HEK293 (cell line): ENCODE data around the gene FBXO34.

Experiments used
- CTCF ChIP-seq: fragments of 450-650 bp; formaldehyde crosslinking; IDR thresholded peaks from 2 replicates; pipeline ENCODE4 v1.5.1; 2016; ENCODE audit warnings: missing biosample characterization, missing genetic modification characterization
- PRDM1 ChIP-seq: fragments of 450-650 bp; formaldehyde crosslinking; IDR thresholded peaks from 2 replicates; pipeline ENCODE4; 2016; ENCODE audit warnings: missing biosample characterization, missing genetic modification characterization
- REST ChIP-seq: fragments of 450-650 bp; formaldehyde crosslinking; IDR thresholded peaks from 2 replicates; pipeline ENCODE4 v1.5.1; 2016; ENCODE audit warnings: missing biosample characterization, missing genetic modification characterization
- TCF7L2 ChIP-seq: IDR thresholded peaks from 2 replicates; pipeline ENCODE4 v1.6.1; 2011; ENCODE audit warnings: low read depth, mild to moderate bottlenecking, inconsistent platforms, low read length, moderate library complexity, borderline replicate concordance
- YY1 ChIP-seq: fragments of 450-650 bp; formaldehyde crosslinking; IDR thresholded peaks from 2 replicates; pipeline ENCODE4 v1.5.1; 2018; ENCODE audit warnings: missing biosample characterization, missing genetic modification characterization
- ZBTB1 ChIP-seq: fragments of 450-650 bp; formaldehyde crosslinking; IDR thresholded peaks from 2 replicates; pipeline ENCODE4 v1.5.1; 2016; ENCODE audit warnings: missing biosample characterization, missing genetic modification characterization
- ZNF23 ChIP-seq: fragments of 450-650 bp; formaldehyde crosslinking; IDR thresholded peaks from 2 replicates; pipeline ENCODE4 v1.5.1; 2016; ENCODE audit warnings: missing biosample characterization, missing genetic modification characterization, borderline replicate concordance
- ZNF274 ChIP-seq, 2 experiments: fragments of 200-500 bp in 1 of 2; fragments of 450-650 bp in 1 of 2; sonication (Bioruptor generic) in 1 of 2; formaldehyde crosslinking in 1 of 2; IDR thresholded peaks; 2 replicates each; pipeline versions ENCODE4 v1.5.1 to v1.6.1; 2014 to 2016; ENCODE audit warnings: borderline replicate concordance in 1 of 2, inconsistent platforms in 1 of 2, low read length in 1 of 2, missing biosample characterization in 1 of 2, missing genetic modification characterization in 1 of 2
- ZNF292 ChIP-seq: fragments of 450-650 bp; formaldehyde crosslinking; IDR thresholded peaks from 2 replicates; pipeline ENCODE4 v1.5.1; 2016; ENCODE audit warnings: low read depth, missing biosample characterization, missing genetic modification characterization, borderline replicate concordance
- ZNF362 ChIP-seq: fragments of 450-650 bp; formaldehyde crosslinking; IDR thresholded peaks from 2 replicates; pipeline ENCODE4 v1.5.1; 2016; ENCODE audit warnings: missing biosample characterization, missing genetic modification characterization
- ZNF529 ChIP-seq: fragments of 450-650 bp; formaldehyde crosslinking; IDR thresholded peaks from 2 replicates; pipeline ENCODE4 v1.5.1; 2017; ENCODE audit warnings: missing genetic modification characterization, missing biosample characterization; ENCODE audit not compliant: insufficient replicate concordance
- ZNF558 ChIP-seq: fragments of 450-650 bp; formaldehyde crosslinking; IDR thresholded peaks from 2 replicates; pipeline ENCODE4 v1.5.1; 2016; ENCODE audit warnings: missing biosample characterization, missing genetic modification characterization
- TF ChIP-seq, protein P1 (sequence below): fragments of 450-650 bp; formaldehyde crosslinking; IDR thresholded peaks from 2 replicates; pipeline ENCODE4 v1.5.1; 2016; ENCODE audit warnings: missing biosample characterization, missing genetic modification characterization

DNA sequence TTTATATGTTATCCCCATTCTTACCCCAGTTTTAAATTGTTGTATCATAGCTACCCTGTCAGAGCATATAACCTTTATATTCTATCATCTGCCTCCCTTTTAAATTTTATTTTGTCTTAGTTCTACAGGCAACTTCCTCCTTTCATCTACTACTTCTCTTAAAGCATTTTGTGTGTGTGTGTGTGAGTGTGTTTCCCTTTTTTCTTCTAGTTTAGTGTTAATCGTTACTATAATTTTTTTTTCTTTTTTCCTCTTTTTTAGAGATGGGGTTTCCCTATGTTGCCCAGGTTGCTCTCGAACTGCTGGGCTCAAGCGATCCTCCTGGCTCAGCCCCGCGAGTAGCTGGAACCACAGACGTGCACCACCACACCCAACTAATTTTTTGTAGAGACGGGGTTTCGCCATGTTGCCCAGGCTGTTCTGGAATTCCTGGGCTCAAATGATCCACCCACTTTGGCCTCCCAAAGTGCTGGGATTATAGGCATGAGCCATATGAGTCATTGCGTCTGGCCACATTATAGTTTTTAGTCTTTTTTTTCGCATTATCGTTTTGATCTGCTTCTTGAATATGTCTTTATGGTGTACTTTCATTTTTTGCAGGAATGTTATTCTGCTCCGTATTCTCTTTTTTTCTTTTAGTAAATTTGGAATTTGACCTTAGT is 33.1 kb upstream of the FBXO34 start:
- TF ChIP-seq ZBTB1 (tag by site-specific recombination) (no peak), ZNF274 (IDR thresholded peaks at IDR 0.05; ENCODE audit: low read length) (no peak), ZNF274 (tag by site-specific recombination; IDR thresholded peaks at IDR 0.05; ENCODE audit: borderline replicate concordance) (no peak), YY1 (tag by site-specific recombination) (no peak), ZNF529 (tag by site-specific recombination) (no peak), ZNF23 (tag by site-specific recombination) (no peak), CTCF (tag by site-specific recombination) (no peak), REST (tag by site-specific recombination) (no peak), ZNF292 (tag by site-specific recombination) (no peak), ZNF362 (tag by site-specific recombination) (no peak), TCF7L2 (no peak), ZNF558 (tag by site-specific recombination) (no peak), PRDM1 (tag by site-specific recombination) (no peak)
- TF ChIP-seq, protein P1, sequence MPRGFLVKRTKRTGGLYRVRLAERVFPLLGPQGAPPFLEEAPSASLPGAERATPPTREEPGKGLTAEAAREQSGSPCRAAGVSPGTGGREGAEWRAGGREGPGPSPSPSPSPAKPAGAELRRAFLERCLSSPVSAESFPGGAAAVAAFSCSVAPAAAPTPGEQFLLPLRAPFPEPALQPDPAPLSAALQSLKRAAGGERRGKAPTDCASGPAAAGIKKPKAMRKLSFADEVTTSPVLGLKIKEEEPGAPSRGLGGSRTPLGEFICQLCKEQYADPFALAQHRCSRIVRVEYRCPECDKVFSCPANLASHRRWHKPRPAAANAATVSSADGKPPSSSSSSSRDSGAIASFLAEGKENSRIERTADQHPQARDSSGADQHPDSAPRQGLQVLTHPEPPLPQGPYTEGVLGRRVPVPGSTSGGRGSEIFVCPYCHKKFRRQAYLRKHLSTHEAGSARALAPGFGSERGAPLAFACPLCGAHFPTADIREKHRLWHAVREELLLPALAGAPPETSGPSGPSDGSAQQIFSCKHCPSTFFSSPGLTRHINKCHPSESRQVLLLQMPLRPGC (tag by site-specific recombination) = no peak
